ENCODE data around the gene NR1I3. TPM values are rescaled to one million over a fixed set of nuclear protein-coding genes. Genes with fewer than 3 reads are reported as not detected.

NR1I3 gene
- total RNA-seq, 1 donor from 2014 or later, result not detected

DNA sequence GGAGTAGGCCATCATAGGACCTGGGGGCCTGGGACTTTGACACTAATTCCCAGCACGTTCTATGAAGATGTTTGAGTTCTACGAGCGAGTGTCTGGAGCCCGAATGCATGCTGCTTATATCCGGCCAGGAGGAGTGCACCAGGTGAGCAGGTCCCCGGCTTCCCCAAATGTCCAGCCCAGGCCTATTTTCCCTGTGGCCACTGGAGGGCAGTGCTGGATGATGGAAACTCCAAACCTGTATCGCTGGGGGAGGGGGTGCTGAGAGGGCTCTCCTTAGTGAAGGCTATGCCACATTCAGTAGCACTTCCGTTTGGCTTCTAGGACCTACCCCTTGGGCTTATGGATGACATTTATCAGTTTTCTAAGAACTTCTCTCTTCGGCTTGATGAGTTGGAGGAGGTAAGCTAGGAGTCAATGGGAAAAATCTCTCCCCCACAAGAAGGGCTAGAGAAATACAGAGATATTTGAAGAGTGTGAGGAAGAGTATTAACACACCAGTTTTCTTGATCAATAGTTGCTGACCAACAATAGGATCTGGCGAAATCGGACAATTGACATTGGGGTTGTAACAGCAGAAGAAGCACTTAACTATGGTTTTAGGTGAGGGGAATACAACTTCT lies 28.1 kb downstream of the NR1I3 start:
- no peaks in the 10 kb centered on the region for H3K9me3 ChIP-seq
- DNase-seq (ENCODE audit: extremely low spot score in 2 of 2), result no peak
- peaks cover 25% of the 10 kb centered on the region for H3K4me1 ChIP-seq
- peaks cover 7 to 64% of the 10 kb centered on the region in 2 donors for H3K36me3 ChIP-seq
- H3K27ac ChIP-seq, result no peak overlapping the region
- TF ChIP-seq, protein P1, sequence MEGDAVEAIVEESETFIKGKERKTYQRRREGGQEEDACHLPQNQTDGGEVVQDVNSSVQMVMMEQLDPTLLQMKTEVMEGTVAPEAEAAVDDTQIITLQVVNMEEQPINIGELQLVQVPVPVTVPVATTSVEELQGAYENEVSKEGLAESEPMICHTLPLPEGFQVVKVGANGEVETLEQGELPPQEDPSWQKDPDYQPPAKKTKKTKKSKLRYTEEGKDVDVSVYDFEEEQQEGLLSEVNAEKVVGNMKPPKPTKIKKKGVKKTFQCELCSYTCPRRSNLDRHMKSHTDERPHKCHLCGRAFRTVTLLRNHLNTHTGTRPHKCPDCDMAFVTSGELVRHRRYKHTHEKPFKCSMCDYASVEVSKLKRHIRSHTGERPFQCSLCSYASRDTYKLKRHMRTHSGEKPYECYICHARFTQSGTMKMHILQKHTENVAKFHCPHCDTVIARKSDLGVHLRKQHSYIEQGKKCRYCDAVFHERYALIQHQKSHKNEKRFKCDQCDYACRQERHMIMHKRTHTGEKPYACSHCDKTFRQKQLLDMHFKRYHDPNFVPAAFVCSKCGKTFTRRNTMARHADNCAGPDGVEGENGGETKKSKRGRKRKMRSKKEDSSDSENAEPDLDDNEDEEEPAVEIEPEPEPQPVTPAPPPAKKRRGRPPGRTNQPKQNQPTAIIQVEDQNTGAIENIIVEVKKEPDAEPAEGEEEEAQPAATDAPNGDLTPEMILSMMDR (IDR thresholded peaks at IDR 0.05), result peak; percentile 57 to 85 (median 73)
- no peak for TF ChIP-seq POLR2A (IDR thresholded peaks at IDR 0.05)
- intact Hi-C loops (cut with DNase I), result no loop called here
- no peak overlapping the region for H3K4me3 ChIP-seq
- no peaks in the 10 kb centered on the region for H3K27me3 ChIP-seq

DNA sequence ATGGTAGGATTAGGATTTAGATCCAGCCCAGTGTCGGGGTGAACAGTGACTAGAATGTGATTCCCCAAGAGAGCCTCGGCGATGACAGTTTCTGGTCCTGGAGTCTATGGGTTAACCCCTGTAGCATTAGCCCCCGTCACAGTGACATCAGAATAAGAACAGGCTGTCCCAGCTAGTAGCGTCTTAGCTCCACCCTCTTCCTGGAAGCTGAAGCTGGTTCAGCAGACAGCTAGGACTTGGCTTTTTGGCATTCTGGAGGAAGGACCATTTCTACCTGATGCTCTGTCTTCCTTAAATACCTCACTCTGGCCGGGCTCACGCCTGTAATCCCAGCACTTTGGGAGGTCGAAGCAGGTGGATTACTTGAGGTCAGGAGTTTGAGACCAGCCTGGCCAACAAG lies 30.8 kb downstream of the NR1I3 start:
- Histone ChIP-seq H3K27me3 (no peaks in the 10 kb centered on the region), H3K9me3 (no peaks in the 10 kb centered on the region), H3K4me1 (peaks cover 48% of the 10 kb centered on the region), H3K36me3 (peaks cover 0 to 49% of the 10 kb centered on the region in 2 donors), H3K27ac (peak overlapping the region; percentile 74), H3K4me3 (no peak overlapping the region)
- intact Hi-C loops (cut with DNase I), result no loop called here
- DNase-seq (ENCODE audit: extremely low spot score in 2 of 2), result peak in 1 of 2 donors; percentile 94
- TF ChIP-seq POLR2A (IDR thresholded peaks at IDR 0.05), result peak in 1 of 2 donors; percentile 26
- TF ChIP-seq, protein P1 (IDR thresholded peaks at IDR 0.05), result no peak
- TF ChIP-seq POLR2AphosphoS5 (IDR thresholded peaks at IDR 0.05; ENCODE audit: insufficient read depth in 1 of 2, low read depth in 1 of 2), result peak; percentile 30 to 69

DNA sequence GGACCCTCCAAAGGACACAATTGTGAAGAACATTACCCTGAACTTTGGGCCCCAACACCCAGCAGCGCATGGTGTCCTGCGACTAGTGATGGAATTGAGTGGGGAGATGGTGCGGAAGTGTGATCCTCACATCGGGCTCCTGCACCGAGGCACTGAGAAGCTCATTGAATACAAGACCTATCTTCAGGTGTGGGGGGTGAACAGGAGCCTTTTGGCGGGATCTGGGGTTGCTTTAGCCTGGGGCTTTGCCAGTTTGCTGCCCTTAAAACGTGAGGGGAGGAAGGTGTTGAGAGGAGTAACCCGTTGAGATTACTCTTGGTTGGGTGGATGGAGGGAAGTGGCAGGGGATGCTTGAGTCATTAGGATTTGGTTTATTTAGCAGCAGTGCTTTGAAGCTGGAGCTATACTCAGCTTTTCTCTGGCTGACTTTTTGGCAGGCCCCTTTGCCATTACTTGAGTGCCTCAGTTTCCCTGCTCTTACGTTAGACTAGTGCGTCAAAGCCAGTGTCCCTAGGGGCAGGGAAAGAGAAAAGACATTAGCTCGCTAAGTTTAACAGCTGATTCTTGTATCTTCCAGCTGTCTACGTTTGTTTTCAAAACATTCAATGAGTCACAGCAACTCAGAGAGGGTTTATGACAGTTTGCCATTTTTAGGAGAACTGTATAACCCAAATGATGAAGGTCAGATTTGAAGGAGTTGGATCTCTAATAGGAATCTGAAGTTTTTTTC lies 31.4 kb downstream of the NR1I3 start:
- H3K4me1 ChIP-seq, result peaks cover 50% of the 10 kb centered on the region
- H3K27me3 ChIP-seq, result no peaks in the 10 kb centered on the region
- no peak for DNase-seq (ENCODE audit: extremely low spot score in 2 of 2)
- H3K36me3 ChIP-seq, result peaks cover 0 to 43% of the 10 kb centered on the region in 2 donors
- H3K27ac ChIP-seq, result peak overlapping the region; percentile 74
- intact Hi-C loops (cut with DNase I), result no loop called here
- TF ChIP-seq, protein P1 (IDR thresholded peaks at IDR 0.05), result no peak
- TF ChIP-seq POLR2A (IDR thresholded peaks at IDR 0.05) (no peak), POLR2AphosphoS5 (IDR thresholded peaks at IDR 0.05; ENCODE audit: insufficient read depth in 1 of 2, low read depth in 1 of 2) (no peak)
- H3K4me3 ChIP-seq, result no peak overlapping the region
- H3K9me3 ChIP-seq, result no peaks in the 10 kb centered on the region

DNA sequence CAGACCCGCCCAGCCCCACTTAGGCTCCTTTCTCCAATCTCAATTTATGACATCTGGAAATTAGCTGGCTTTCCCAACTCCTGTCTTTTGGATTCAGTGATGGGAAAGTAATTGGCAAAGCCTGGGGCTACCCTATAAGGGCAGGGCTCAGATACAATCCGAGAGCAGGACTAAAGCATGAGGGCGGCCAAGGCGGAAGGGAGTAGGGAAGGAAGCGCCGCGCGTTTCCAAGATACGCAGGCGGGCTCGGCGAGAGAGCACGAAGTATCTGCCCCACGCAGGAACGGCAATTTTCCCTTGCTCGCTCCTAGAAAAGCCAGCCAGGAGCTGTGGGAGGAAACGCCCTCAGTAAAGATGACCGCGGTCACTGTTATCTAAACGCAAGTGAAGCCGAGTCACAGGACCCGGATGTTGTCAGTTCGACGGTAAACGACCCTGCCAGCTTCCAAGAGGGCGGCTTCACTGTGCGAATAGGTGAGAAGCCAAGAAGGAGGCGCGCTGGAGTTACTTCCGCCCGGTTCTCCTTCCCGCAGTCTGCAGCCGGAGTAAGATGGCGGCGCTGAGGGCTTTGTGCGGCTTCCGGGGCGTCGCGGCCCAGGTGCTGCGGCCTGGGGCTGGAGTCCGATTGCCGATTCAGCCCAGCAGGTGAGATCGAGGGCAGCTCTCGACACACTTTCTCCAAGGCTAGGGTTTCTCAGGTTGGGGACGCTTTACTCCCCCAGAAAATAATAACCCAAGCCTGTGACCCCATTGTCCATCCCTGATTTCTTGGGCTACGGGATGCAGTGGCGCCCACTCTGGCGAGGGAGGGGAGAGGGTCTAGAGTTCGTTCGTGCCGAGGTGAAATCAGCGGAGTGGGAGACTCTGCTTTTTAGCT lies 35.9 kb downstream of the NR1I3 start, which contains the start of gene NDUFS2:
NDUFS2 (plus strand) TSS at position 532 of the 877 bp plus-strand sequence; CDS start at position 551, 19 bp downstream.
- DNase-seq (ENCODE audit: extremely low spot score in 2 of 2), result peak in 1 of 2 donors; percentile 99
- no peaks in the 10 kb centered on the region for H3K27me3 ChIP-seq
- TF ChIP-seq POLR2AphosphoS5 (IDR thresholded peaks at IDR 0.05; ENCODE audit: insufficient read depth in 1 of 2, low read depth in 1 of 2) (peak; percentile 93 to 95), POLR2A (IDR thresholded peaks at IDR 0.05) (peak in 1 of 2 donors; percentile 57)
- TF ChIP-seq, protein P1 (IDR thresholded peaks at IDR 0.05), result no peak
- peak within 1 kb of the TSS; percentile 82 to 88 for H3K4me3 ChIP-seq
- peaks cover 0 to 11% of the 10 kb centered on the region in 2 donors for H3K36me3 ChIP-seq
- peaks cover 85% of the 10 kb centered on the region for H3K4me1 ChIP-seq
- no peaks in the 10 kb centered on the region for H3K9me3 ChIP-seq
- peak within 1 kb of the TSS; percentile 97 for H3K27ac ChIP-seq
- intact Hi-C loops (cut with DNase I), result no loop called here
